ENCODE measurements around the gene TSPAN13. TPM values are rescaled to one million over a fixed set of nuclear protein-coding genes. Genes with fewer than 3 reads are reported as not detected.

Gene TSPAN13
- total RNA-seq, 4 donors from 2014 or later: 21.5 to 53.9 (median 33.1) TPM

DNA sequence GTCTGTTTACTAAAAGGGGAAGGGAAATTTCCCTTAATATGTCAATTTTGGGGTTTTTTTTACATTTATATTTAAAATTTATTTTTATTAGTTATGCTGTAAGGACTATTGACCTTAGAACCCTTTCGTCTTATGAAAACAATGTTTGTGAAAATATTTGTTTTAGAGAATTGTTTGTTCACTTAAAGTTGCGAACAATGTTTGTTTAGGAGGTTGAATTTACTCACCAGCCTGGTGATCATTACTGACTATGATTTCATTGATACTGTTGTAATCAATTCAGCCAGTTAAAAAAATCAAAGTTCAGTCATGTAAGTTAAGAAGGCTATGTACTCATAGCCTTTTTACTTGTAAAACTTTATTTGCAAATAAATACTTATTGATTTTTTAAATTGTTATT, 27.4 kb upstream of the TSPAN13 start:
- H3K27ac ChIP-seq: no peak overlapping the region
- no peak for TF ChIP-seq POLR2A (IDR thresholded peaks at IDR 0.05)
- TF ChIP-seq, protein P1, sequence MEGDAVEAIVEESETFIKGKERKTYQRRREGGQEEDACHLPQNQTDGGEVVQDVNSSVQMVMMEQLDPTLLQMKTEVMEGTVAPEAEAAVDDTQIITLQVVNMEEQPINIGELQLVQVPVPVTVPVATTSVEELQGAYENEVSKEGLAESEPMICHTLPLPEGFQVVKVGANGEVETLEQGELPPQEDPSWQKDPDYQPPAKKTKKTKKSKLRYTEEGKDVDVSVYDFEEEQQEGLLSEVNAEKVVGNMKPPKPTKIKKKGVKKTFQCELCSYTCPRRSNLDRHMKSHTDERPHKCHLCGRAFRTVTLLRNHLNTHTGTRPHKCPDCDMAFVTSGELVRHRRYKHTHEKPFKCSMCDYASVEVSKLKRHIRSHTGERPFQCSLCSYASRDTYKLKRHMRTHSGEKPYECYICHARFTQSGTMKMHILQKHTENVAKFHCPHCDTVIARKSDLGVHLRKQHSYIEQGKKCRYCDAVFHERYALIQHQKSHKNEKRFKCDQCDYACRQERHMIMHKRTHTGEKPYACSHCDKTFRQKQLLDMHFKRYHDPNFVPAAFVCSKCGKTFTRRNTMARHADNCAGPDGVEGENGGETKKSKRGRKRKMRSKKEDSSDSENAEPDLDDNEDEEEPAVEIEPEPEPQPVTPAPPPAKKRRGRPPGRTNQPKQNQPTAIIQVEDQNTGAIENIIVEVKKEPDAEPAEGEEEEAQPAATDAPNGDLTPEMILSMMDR (IDR thresholded peaks at IDR 0.05): no peak
- DNase-seq: no peak
- no peak overlapping the region for H3K4me3 ChIP-seq
- no peaks in the 10 kb centered on the region for H3K27me3 ChIP-seq
- H3K9me3 ChIP-seq: no peaks in the 10 kb centered on the region
- H3K4me1 ChIP-seq: no peaks in the 10 kb centered on the region
- H3K36me3 ChIP-seq: no peaks in the 10 kb centered on the region

DNA sequence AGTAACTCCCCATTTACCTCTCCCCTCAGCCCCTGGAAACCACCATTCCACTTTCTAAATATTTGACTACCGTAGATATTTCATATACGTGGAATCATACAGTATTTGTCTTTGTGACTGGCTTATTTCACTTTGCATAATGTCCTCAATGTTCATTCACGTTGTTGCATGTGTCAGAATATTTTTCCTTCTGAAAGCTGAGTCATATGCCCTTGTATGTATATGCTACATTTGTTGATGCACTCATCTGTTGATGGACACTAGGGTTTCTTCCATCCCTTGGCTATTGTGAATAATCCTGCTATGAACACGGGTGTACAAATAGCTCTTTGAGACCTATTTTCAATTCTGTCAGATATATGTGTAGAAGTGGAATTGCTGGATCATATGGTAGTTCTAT, 25.8 kb upstream of the TSPAN13 start:
- no peak for DNase-seq
- Histone ChIP-seq H3K4me1 (no peaks in the 10 kb centered on the region), H3K36me3 (no peaks in the 10 kb centered on the region), H3K27me3 (no peaks in the 10 kb centered on the region), H3K4me3 (no peak overlapping the region), H3K9me3 (no peaks in the 10 kb centered on the region), H3K27ac (no peak overlapping the region)
- TF ChIP-seq POLR2A (IDR thresholded peaks at IDR 0.05): no peak

DNA sequence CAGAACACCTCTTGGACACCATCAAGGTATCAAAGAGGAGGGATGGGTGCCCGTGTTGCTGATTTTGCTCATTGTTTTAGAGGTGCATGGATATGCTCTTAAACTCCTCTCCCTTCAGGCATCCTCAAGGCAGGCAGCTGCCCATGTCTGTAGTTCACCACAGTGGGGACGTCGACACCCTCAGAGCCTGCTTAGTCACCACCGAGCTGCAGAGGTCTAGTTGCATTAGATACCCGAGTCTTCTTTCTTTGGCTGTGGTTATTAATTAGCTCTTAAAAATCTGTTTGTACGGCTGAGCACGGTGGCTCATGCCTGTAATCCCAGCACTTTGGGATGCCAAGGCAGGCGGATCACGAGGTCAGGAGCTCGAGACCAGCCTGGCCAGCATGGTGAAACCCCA, 24.7 kb upstream of the TSPAN13 start:
- Histone ChIP-seq H3K36me3 (no peaks in the 10 kb centered on the region), H3K9me3 (no peaks in the 10 kb centered on the region)
- TF ChIP-seq POLR2A (IDR thresholded peaks at IDR 0.05): no peak
- TF ChIP-seq, protein P1 (IDR thresholded peaks at IDR 0.05): no peak

DNA sequence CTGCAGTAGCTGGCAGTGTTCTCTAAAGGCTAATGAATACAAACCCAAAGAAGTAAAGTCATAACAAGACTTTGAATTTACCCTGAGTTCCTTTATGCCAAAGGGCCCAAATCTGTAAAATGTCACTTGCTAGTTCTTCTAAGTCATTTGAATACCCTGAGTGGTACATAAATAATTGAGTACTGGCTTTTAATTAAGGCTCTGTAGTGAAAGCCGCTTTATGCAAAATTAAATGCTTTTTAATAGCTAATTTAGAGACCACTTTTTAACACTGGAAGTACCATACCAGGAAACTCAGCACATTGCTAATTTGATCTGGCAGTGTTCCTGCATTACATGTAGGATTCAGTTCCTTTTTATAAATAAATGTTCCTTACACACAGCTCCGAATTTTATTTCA, 24.0 kb upstream of the TSPAN13 start:
- DNase-seq: no peak
- H3K9me3 ChIP-seq: no peaks in the 10 kb centered on the region
- TF ChIP-seq, protein P1 (IDR thresholded peaks at IDR 0.05): no peak
- no peak for TF ChIP-seq POLR2A (IDR thresholded peaks at IDR 0.05)

More for the DNA sequence above, 24.7 kb upstream of the TSPAN13 start:
- DNase-seq: no peak
- no peaks in the 10 kb centered on the region for H3K4me1 ChIP-seq
- H3K27me3 ChIP-seq: no peaks in the 10 kb centered on the region
- H3K27ac ChIP-seq: no peak overlapping the region
- no peak overlapping the region for H3K4me3 ChIP-seq

DNA sequence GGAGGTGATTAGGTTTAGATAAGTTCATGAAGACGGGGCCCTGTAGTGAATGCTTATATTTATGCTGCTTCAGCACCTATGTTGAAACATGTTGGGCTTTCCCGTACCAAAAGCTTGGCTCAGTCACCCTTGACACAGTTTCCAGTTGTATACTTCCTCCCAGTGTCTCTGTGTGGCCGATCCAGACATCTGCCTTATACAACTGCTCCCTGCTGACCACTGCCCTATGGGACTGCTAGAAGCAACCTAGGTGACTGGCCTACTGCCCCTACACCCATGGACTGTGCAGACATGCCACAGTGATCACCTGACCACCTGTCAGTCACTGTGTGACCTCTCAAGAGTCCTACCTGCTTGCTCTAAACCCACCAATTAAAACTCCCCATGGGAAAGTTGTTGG, 22.6 kb upstream of the TSPAN13 start:
- H3K27ac ChIP-seq: no peak overlapping the region
- H3K27me3 ChIP-seq: no peaks in the 10 kb centered on the region
- H3K4me3 ChIP-seq: no peak overlapping the region
- H3K9me3 ChIP-seq: no peaks in the 10 kb centered on the region
- TF ChIP-seq, protein P1 (IDR thresholded peaks at IDR 0.05): no peak
- no peaks in the 10 kb centered on the region for H3K36me3 ChIP-seq
- no peaks in the 10 kb centered on the region for H3K4me1 ChIP-seq
- DNase-seq: no peak

More for the DNA sequence above, 24.0 kb upstream of the TSPAN13 start:
- no peaks in the 10 kb centered on the region for H3K27me3 ChIP-seq
- no peak overlapping the region for H3K4me3 ChIP-seq
- H3K27ac ChIP-seq: no peak overlapping the region
- H3K4me1 ChIP-seq: no peaks in the 10 kb centered on the region
- no peaks in the 10 kb centered on the region for H3K36me3 ChIP-seq

DNA sequence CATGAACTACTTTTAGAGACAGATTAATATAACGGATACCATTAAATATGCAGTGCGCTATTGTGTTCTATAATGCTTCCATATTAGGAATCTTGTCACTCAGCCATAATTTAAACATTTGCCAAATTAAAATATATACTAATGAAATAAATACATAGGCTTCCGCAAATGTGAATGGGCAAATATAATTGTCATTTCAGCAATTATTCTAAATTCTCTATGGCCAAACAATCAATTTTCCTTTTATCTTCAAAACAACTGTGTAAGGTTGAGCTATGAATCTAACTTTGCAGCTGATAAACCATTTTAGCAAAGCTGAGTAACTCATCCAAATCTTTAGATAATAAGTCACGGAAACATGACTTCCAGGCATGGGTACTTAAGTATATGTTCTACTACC, 20.7 kb upstream of the TSPAN13 start:
- Histone ChIP-seq H3K9me3 (no peaks in the 10 kb centered on the region), H3K27me3 (no peaks in the 10 kb centered on the region), H3K4me1 (no peaks in the 10 kb centered on the region), H3K4me3 (no peak overlapping the region), H3K36me3 (no peaks in the 10 kb centered on the region), H3K27ac (no peak overlapping the region)
- DNase-seq: no peak
- TF ChIP-seq POLR2A (IDR thresholded peaks at IDR 0.05): no peak
- TF ChIP-seq, protein P1 (IDR thresholded peaks at IDR 0.05): no peak

Measured in Peyer's patch (tissue), 4 donors.